K562 (cell line): ENCODE data around the gene SLC25A48.

Experiments
- ARID1B ChIP-seq: fragments of 450-650 bp; IDR thresholded peaks from 2 replicates; pipeline ENCODE4 v1.6.1; 2016; ENCODE audit warnings: antibody characterized with exemption, mild to moderate bottlenecking, inconsistent platforms
- BACH1 ChIP-seq: fragments of 200-800 bp; sonication (Bioruptor generic); IDR thresholded peaks from 2 replicates; pipeline ENCODE4 v1.6.1; 2016; ENCODE audit warnings: missing genetic modification characterization, missing compliant biosample characterization
- ELK1 ChIP-seq: sonication (generic); formaldehyde crosslinking; IDR thresholded peaks from 2 replicates; pipeline ENCODE4 v1.8.1; 2022; ENCODE audit warnings: missing genetic modification reagents
- EZH2 ChIP-seq: IDR thresholded peaks from 2 replicates; pipeline ENCODE4 v1.6.1; 2012; ENCODE audit warnings: low read depth, mild to moderate bottlenecking, inconsistent platforms, low read length, borderline replicate concordance
- FOXA1 ChIP-seq: fragments of 450-650 bp; IDR thresholded peaks from 2 replicates; pipeline ENCODE4 v1.6.1; 2016; ENCODE audit warnings: mild to moderate bottlenecking, borderline replicate concordance
- POLR2A ChIP-seq: fragments of 450-650 bp; conservative IDR thresholded peaks from 2 replicates; pipeline ENCODE4 v1.6.1; 2016
- POLR3G ChIP-seq: IDR thresholded peaks from 2 replicates; pipeline ENCODE4 v1.6.1; 2011; ENCODE audit not compliant: insufficient read length, insufficient replicate concordance; ENCODE audit errors: extremely low read depth
- RAD21 ChIP-seq, 2 experiments: fragments of 250-450 bp in 1 of 2; fragments of 450-650 bp in 1 of 2; sonication (Bioruptor Pico) in 1 of 2; formaldehyde crosslinking in 1 of 2; IDR thresholded peaks in 1 of 2; conservative IDR thresholded peaks in 1 of 2; 2 replicates each; pipeline versions ENCODE4 v1.4.0 to v1.8.0; 2020 to 2022; ENCODE audit warnings: mild to moderate bottlenecking in 2 of 2, moderate library complexity in 1 of 2
- ZNF133 ChIP-seq: fragments of 250-450 bp; sonication (Bioruptor Pico); IDR thresholded peaks from 2 replicates; pipeline ENCODE4 v1.4.0; 2020; ENCODE audit warnings: mild to moderate bottlenecking
- ZNF561 ChIP-seq: fragments of 450-650 bp; formaldehyde crosslinking; conservative IDR thresholded peaks from 2 replicates; pipeline ENCODE4 v1.4.0; 2020; ENCODE audit warnings: mild to moderate bottlenecking, moderate library complexity
- TF ChIP-seq, protein P1 (sequence below), 3 experiments: IDR thresholded peaks in 2 of 3; conservative IDR thresholded peaks in 1 of 3; 2 replicates each; pipeline ENCODE4 v1.5.1; 2011 to 2012; ENCODE audit warnings: low read length in 3 of 3, mild to moderate bottlenecking in 3 of 3, control low read depth in 2 of 3, improper control_type of control experiment in 1 of 3, inconsistent platforms in 1 of 3, low read depth in 1 of 3, mixed read lengths in 1 of 3, moderate library complexity in 1 of 3; ENCODE audit not compliant: insufficient read depth in 2 of 3
- TF ChIP-seq, protein P2 (sequence below), 2 experiments: fragments of 450-650 bp in 1 of 2; IDR thresholded peaks; 2 replicates each; pipeline ENCODE4 v1.6.1; 2011 to 2017; ENCODE audit warnings: low read depth in 2 of 2, antibody characterized with exemption in 1 of 2, borderline replicate concordance in 1 of 2, low read length in 1 of 2, mild to moderate bottlenecking in 1 of 2, mixed read lengths in 1 of 2; ENCODE audit not compliant: control insufficient read depth in 1 of 2

- TF ChIP-seq FOXA1 (no peak), POLR3G (no peak), ELK1 (CRISPR knock-in tag) (no peak), BACH1 (tag) (no peak), ZNF133 (CRISPR knock-in tag) (no peak), RAD21 (CRISPR knock-in tag; conservative IDR thresholded peaks at IDR 0.05 in 1 of 2, IDR thresholded peaks at IDR 0.05 in 1 of 2) (no peak), ZNF561 (CRISPR knock-in tag) (no peak), ARID1B (no peak), POLR2A (no peak), EZH2 (no peak)
- TF ChIP-seq, protein P1, sequence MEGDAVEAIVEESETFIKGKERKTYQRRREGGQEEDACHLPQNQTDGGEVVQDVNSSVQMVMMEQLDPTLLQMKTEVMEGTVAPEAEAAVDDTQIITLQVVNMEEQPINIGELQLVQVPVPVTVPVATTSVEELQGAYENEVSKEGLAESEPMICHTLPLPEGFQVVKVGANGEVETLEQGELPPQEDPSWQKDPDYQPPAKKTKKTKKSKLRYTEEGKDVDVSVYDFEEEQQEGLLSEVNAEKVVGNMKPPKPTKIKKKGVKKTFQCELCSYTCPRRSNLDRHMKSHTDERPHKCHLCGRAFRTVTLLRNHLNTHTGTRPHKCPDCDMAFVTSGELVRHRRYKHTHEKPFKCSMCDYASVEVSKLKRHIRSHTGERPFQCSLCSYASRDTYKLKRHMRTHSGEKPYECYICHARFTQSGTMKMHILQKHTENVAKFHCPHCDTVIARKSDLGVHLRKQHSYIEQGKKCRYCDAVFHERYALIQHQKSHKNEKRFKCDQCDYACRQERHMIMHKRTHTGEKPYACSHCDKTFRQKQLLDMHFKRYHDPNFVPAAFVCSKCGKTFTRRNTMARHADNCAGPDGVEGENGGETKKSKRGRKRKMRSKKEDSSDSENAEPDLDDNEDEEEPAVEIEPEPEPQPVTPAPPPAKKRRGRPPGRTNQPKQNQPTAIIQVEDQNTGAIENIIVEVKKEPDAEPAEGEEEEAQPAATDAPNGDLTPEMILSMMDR (IDR thresholded peaks at IDR 0.05 in 2 of 3, conservative IDR thresholded peaks at IDR 0.05 in 1 of 3; ENCODE audit: insufficient read depth in 2 of 3, low read depth in 1 of 3, low read length in 3 of 3) = no peak
- TF ChIP-seq, protein P2, sequence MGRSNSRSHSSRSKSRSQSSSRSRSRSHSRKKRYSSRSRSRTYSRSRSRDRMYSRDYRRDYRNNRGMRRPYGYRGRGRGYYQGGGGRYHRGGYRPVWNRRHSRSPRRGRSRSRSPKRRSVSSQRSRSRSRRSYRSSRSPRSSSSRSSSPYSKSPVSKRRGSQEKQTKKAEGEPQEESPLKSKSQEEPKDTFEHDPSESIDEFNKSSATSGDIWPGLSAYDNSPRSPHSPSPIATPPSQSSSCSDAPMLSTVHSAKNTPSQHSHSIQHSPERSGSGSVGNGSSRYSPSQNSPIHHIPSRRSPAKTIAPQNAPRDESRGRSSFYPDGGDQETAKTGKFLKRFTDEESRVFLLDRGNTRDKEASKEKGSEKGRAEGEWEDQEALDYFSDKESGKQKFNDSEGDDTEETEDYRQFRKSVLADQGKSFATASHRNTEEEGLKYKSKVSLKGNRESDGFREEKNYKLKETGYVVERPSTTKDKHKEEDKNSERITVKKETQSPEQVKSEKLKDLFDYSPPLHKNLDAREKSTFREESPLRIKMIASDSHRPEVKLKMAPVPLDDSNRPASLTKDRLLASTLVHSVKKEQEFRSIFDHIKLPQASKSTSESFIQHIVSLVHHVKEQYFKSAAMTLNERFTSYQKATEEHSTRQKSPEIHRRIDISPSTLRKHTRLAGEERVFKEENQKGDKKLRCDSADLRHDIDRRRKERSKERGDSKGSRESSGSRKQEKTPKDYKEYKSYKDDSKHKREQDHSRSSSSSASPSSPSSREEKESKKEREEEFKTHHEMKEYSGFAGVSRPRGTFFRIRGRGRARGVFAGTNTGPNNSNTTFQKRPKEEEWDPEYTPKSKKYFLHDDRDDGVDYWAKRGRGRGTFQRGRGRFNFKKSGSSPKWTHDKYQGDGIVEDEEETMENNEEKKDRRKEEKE (IDR thresholded peaks at IDR 0.05; ENCODE audit: borderline replicate concordance in 1 of 2, control insufficient read depth in 1 of 2, low read depth in 2 of 2, low read length in 1 of 2) = no peak
These were observed 1.3 kb downstream of the SLC25A48 start for GRCh38 chr5:135835766-135836165.
